Thoracic aorta (tissue), 2 donors: ENCODE data around the gene EEIG1. TPM values are rescaled to one million over a fixed set of nuclear protein-coding genes. Genes with fewer than 3 reads are reported as not detected.
"Not testable (repeated sequence)": the region's sequence is repeated elsewhere in the genome, so short reads cannot be mapped to it uniquely, and the experiment has no call there.

Experiments used
- ATAC-seq: fragments of 150-250 bp; one replicate; pipeline ENCODE4 v1.8.0; 2017; ENCODE audit warnings: low read depth; ENCODE audit not compliant: insufficient number of reproducible peaks, low FRiP score
- DNase-seq: peaks from one replicate; pipeline ENCODE4 v3.0.0-alpha.2; 2020; ENCODE audit warnings: low spot score
- H3K27ac ChIP-seq, 2 donors: fragments of 200-600 bp; sonication (generic); 1 replicate in 1 of 2; 2 replicates in 1 of 2; pipeline ENCODE4 v1.5.1; 2016; ENCODE audit warnings: mild to moderate bottlenecking in 2 of 2, moderate library complexity in 2 of 2
- H3K27me3 ChIP-seq: fragments of 200-600 bp; sonication (generic); replicated peaks from 2 replicates; pipeline ENCODE4 v1.6.0; 2016; ENCODE audit warnings: mild to moderate bottlenecking; ENCODE audit not compliant: insufficient read depth
- H3K36me3 ChIP-seq: fragments of 200-600 bp; sonication (generic); one replicate; pipeline ENCODE4 v1.5.1; 2016
- H3K4me1 ChIP-seq, 2 donors: fragments of 200-600 bp; sonication (generic); 1 replicate in 1 of 2; 2 replicates in 1 of 2; pipeline versions ENCODE4 v1.5.1 to v1.6.0; 2016; ENCODE audit warnings: low read depth in 2 of 2, mild to moderate bottlenecking in 1 of 2; ENCODE audit not compliant: control insufficient read depth in 1 of 2
- H3K4me3 ChIP-seq: fragments of 200-600 bp; sonication (generic); 2 replicates; pipeline ENCODE4 v1.5.1; 2016; ENCODE audit warnings: mild to moderate bottlenecking
- H3K9me3 ChIP-seq: fragments of 200-600 bp; sonication (generic); 2 replicates; pipeline ENCODE4 v1.5.1; 2016
- CTCF ChIP-seq: fragments of 200-600 bp; sonication (generic); IDR thresholded peaks from one replicate; pipeline ENCODE4 v1.5.1; 2019; ENCODE audit warnings: antibody characterized with exemption
- total RNA-seq, 2 donors: library from RNA; depleted of rRNA; stranded (reverse); fragments of >200 nt; gene quantifications; one replicate each; pipeline versions ENCODE4 v1.1.0 to v1.2.3, GENCODE V29; 2016

Gene EEIG1
- total RNA-seq, 2 donors from 2014 or later: 20.4 to 26.5 TPM

GRCh38 chr9:128024761-128025308 is 44.0 kb upstream of the EEIG1 start:
- no peak for ATAC-seq
- Histone ChIP-seq H3K4me1 (no peaks in the 10 kb centered on the region), H3K9me3 (no peaks in the 10 kb centered on the region), H3K36me3 (no peaks in the 10 kb centered on the region), H3K27me3 (no peaks in the 10 kb centered on the region), H3K27ac (no peak overlapping the region), H3K4me3 (no peak overlapping the region)
- no peak for DNase-seq
- no peak for TF ChIP-seq CTCF

- H3K4me1 ChIP-seq, H3K36me3 ChIP-seq: not testable (repeated sequence)
Measured at GRCh38 chr9:128023671-128024070, 42.9 kb upstream of the EEIG1 start.

GRCh38 chr9:128022886-128023285 is 42.1 kb upstream of the EEIG1 start:
- TF ChIP-seq CTCF: no peak
- H3K27ac ChIP-seq: no peak overlapping the region
- DNase-seq: no peak
- no peak overlapping the region for H3K4me3 ChIP-seq
- H3K27me3 ChIP-seq: no peaks in the 10 kb centered on the region
- no peaks in the 10 kb centered on the region for H3K36me3 ChIP-seq
- no peaks in the 10 kb centered on the region for H3K4me1 ChIP-seq
- H3K9me3 ChIP-seq: no peaks in the 10 kb centered on the region
- no peak for ATAC-seq

More at GRCh38 chr9:128023671-128024070, 42.9 kb upstream of the EEIG1 start:
- H3K27ac ChIP-seq, H3K9me3 ChIP-seq, H3K27me3 ChIP-seq, ATAC-seq, DNase-seq, H3K4me3 ChIP-seq: not testable (repeated sequence)

- no peaks in the 10 kb centered on the region for H3K36me3 ChIP-seq
- ATAC-seq (no peak), DNase-seq (no peak)
- H3K4me3 ChIP-seq: no peak overlapping the region
- H3K9me3 ChIP-seq: no peaks in the 10 kb centered on the region
- H3K27me3 ChIP-seq: no peaks in the 10 kb centered on the region
- no peak for TF ChIP-seq CTCF
- H3K27ac ChIP-seq: no peak overlapping the region
- H3K4me1 ChIP-seq: no peaks in the 10 kb centered on the region
Measured at GRCh38 chr9:128021098-128021497, 40.3 kb upstream of the EEIG1 start.

GRCh38 chr9:128020692-128021091 is 39.9 kb upstream of the EEIG1 start:
- no peaks in the 10 kb centered on the region for H3K4me1 ChIP-seq
- H3K9me3 ChIP-seq: no peaks in the 10 kb centered on the region
- DNase-seq (no peak), ATAC-seq (no peak)
- no peak overlapping the region for H3K27ac ChIP-seq
- no peaks in the 10 kb centered on the region for H3K27me3 ChIP-seq
- H3K4me3 ChIP-seq: no peak overlapping the region
- no peak for TF ChIP-seq CTCF
- H3K36me3 ChIP-seq: no peaks in the 10 kb centered on the region

- Histone ChIP-seq H3K27ac (no peak overlapping the region), H3K4me1 (no peaks in the 10 kb centered on the region), H3K4me3 (no peak overlapping the region), H3K27me3 (no peaks in the 10 kb centered on the region), H3K36me3 (no peaks in the 10 kb centered on the region), H3K9me3 (no peaks in the 10 kb centered on the region)
- ATAC-seq (no peak), DNase-seq (no peak)
- no peak for TF ChIP-seq CTCF
Measured at GRCh38 chr9:128015696-128016095, 34.9 kb upstream of the EEIG1 start.
